ENCODE data around the gene ERN2.
A peak's percentile ranks its signal among the peaks of the same experiment; 100 is the strongest.

ERN2 gene

GRCh38 chr16:23682181-23682580 is 30.8 kb downstream of the ERN2 start:
- POLR2A ChIA-PET, result no interaction called here

GRCh38 chr16:23679986-23680336 is 33.1 kb downstream of the ERN2 start:
- DNase-seq (ENCODE audit: extremely low spot score), result no peak
- POLR2A ChIA-PET, result interaction anchor here (1.0 to 1.9 kb wide), 4 partner anchors 10 to 39 kb away, joined by 3 to 8 read pairs (median 6); partner anchors contain the start of genes DCTN5 and PALB2
- CTCF ChIA-PET, result interaction anchor here (1.2 kb wide), 1 partner anchor 20 kb away, joined by 3 read pairs; no protein-coding TSS in a partner anchor
- TF ChIP-seq ZNF384 (IDR thresholded peaks at IDR 0.05) (no peak), SP1 (IDR thresholded peaks at IDR 0.05) (no peak), ELF4 (IDR thresholded peaks at IDR 0.05) (no peak)

More at GRCh38 chr16:23682181-23682580, 30.8 kb downstream of the ERN2 start:
- CTCF ChIA-PET, result interaction anchor here (0.6 kb wide), 1 partner anchor 11 kb away, joined by 6 read pairs; no protein-coding TSS in a partner anchor
- TF ChIP-seq NFRKB (IDR thresholded peaks at IDR 0.05) (no peak), ELF4 (IDR thresholded peaks at IDR 0.05) (no peak), BHLHE40 (IDR thresholded peaks at IDR 0.05; ENCODE audit: borderline replicate concordance) (no peak)
- DNase-seq (ENCODE audit: extremely low spot score), result no peak

DNA sequence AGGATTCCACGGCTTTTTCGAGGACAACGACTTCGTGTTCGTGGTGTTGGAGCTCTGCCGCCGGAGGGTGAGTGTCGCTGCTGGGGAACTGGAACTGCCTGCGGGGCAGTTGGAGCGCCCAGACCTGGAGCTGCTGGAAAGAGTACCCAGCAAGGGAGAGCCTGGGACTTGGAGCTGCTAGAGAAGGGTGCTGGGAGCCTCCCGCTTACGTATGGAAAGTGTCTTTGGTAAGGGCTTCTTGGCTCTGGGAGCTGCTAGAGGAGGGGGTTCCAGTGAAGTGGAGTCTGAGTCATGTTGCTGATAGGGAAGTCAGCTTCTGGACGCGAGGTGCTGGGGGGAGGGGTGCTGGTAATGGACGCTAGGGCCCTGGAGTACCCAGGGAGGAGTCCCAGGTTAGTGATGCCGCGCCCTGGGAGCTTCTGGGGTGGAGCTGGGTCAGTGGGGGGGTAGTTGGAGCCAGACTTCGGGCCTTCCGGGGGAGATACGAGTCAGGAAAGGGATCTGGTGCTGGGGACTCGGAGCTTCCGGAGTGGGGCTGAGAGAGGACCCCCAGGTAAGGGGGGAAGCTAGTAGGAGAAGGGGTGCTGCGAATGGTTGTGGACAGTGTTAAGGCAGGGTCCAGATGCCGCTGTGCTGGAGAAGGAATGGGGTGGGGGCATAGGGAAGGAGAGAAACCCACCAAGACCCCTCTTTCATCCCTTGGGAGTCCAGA is 33.6 kb downstream of the ERN2 start:
- CTCF ChIA-PET, result interaction anchor here (1.0 to 1.3 kb wide), 4 partner anchors 9 to 53 kb away, joined by 3 to 4 read pairs (median 3); no protein-coding TSS in a partner anchor
- POLR2A ChIA-PET, result interaction anchor here (1.0 to 1.9 kb wide), 4 partner anchors 11 to 39 kb away, joined by 3 to 8 read pairs (median 6); partner anchors contain the start of genes DCTN5 and PALB2
- no peak for TF ChIP-seq BHLHE40 (IDR thresholded peaks at IDR 0.05; ENCODE audit: borderline replicate concordance)
- TF ChIP-seq, protein P1, sequence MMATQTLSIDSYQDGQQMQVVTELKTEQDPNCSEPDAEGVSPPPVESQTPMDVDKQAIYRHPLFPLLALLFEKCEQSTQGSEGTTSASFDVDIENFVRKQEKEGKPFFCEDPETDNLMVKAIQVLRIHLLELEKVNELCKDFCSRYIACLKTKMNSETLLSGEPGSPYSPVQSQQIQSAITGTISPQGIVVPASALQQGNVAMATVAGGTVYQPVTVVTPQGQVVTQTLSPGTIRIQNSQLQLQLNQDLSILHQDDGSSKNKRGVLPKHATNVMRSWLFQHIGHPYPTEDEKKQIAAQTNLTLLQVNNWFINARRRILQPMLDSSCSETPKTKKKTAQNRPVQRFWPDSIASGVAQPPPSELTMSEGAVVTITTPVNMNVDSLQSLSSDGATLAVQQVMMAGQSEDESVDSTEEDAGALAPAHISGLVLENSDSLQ (IDR thresholded peaks at IDR 0.05), result no peak
- DNase-seq (ENCODE audit: extremely low spot score), result peak; percentile 53

DNA sequence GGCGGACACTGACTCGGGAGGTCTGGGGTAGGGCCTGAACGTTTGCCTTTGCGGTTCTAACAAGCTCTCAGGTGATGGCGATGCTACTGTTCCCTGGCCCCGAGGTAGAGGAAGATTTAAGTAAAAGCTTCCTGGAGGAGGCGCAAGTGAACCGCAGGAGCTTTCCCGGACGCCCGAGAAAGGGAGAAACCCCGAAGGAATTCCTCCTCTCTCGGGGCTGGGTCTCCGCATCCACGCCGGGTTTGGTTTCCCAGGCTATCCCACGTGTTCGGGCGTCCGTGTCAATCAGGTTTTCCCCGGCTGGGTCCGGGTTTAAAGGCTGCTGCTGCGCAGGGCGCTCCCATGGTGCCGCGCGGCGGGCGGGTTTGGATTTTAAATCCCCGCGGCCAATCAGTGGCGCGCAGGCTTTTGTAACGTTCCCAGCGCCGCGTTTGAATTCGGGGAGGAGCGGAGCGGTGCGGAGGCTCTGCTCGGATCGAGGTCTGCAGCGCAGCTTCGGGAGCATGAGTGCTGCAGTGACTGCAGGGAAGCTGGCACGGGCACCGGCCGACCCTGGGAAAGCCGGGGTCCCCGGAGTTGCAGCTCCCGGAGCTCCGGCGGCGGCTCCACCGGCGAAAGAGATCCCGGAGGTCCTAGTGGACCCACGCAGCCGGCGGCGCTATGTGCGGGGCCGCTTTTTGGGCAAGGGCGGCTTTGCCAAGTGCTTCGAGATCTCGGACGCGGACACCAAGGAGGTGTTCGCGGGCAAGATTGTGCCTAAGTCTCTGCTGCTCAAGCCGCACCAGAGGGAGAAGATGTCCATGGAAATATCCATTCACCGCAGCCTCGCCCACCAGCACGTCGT is 34.4 kb downstream of the ERN2 start, which contains the start of gene PLK1:
PLK1 (plus strand) TSS at position 460 of the 844 bp plus-strand sequence; CDS start at position 504, 44 bp downstream.
- TF ChIP-seq, protein P1 (IDR thresholded peaks at IDR 0.05), result peak; percentile 95
- TF ChIP-seq L3MBTL2 (conservative IDR thresholded peaks at IDR 0.05) (peak; percentile 80), FOXM1 (IDR thresholded peaks at IDR 0.05; ENCODE audit: borderline replicate concordance) (peak; percentile 99), ARNT (IDR thresholded peaks at IDR 0.05) (no peak)
- ChIA-PET POLR2A (interaction anchor here (0.8 to 2.2 kb wide), 5 partner anchors 10 to 40 kb away, joined by 3 to 8 read pairs (median 7); partner anchors contain the start of genes DCTN5 and PALB2), CTCF (interaction anchor here (0.7 to 1.3 kb wide), 6 partner anchors 10 to 1305 kb away, joined by 3 to 4 read pairs (median 3); no protein-coding TSS in a partner anchor)
- peak; percentile 91 for DNase-seq (ENCODE audit: extremely low spot score)

GRCh38 chr16:23676924-23677480 is 36.0 kb downstream of the ERN2 start:
- no peak for TF ChIP-seq BHLHE40 (IDR thresholded peaks at IDR 0.05; ENCODE audit: borderline replicate concordance)
- no peak for TF ChIP-seq LEF1 (IDR thresholded peaks at IDR 0.05; ENCODE audit: borderline replicate concordance)
- no peak for TF ChIP-seq SUZ12 (IDR thresholded peaks at IDR 0.05)
- TF ChIP-seq NFRKB (IDR thresholded peaks at IDR 0.05), result no peak
- TF ChIP-seq ARNT (IDR thresholded peaks at IDR 0.05), result no peak
- TF ChIP-seq FOXA1 (IDR thresholded peaks at IDR 0.05), result no peak
- no peak for TF ChIP-seq HDGF (IDR thresholded peaks at IDR 0.05; ENCODE audit: borderline replicate concordance)
- TF ChIP-seq L3MBTL2 (conservative IDR thresholded peaks at IDR 0.05), result no peak
- no peak for TF ChIP-seq SP1 (IDR thresholded peaks at IDR 0.05)
- POLR2A ChIA-PET, result interaction anchor here (0.9 to 2.2 kb wide), 3 partner anchors 10 to 39 kb away, joined by 3 to 8 read pairs (median 3); partner anchors contain the start of genes DCTN5 and PALB2
- CTCF ChIA-PET, result interaction anchor here (0.7 to 1.3 kb wide), 2 partner anchors 80 to 861 kb away, joined by 3 to 6 read pairs; no protein-coding TSS in a partner anchor
- DNase-seq (ENCODE audit: extremely low spot score), result no peak

GRCh38 chr16:23673971-23674614 is 38.9 kb downstream of the ERN2 start:
- no peak for DNase-seq (ENCODE audit: extremely low spot score)
- no peak for TF ChIP-seq FOXA1 (IDR thresholded peaks at IDR 0.05)
- TF ChIP-seq LEF1 (IDR thresholded peaks at IDR 0.05; ENCODE audit: borderline replicate concordance), result no peak
- no peak for TF ChIP-seq CTBP1 (IDR thresholded peaks at IDR 0.05; ENCODE audit: borderline replicate concordance)
- no peak for TF ChIP-seq L3MBTL2 (conservative IDR thresholded peaks at IDR 0.05)
- TF ChIP-seq, protein P1 (IDR thresholded peaks at IDR 0.05), result no peak
- TF ChIP-seq SUZ12 (IDR thresholded peaks at IDR 0.05), result no peak
- TF ChIP-seq FOXM1 (IDR thresholded peaks at IDR 0.05; ENCODE audit: borderline replicate concordance), result no peak
- TF ChIP-seq ELF4 (IDR thresholded peaks at IDR 0.05), result no peak
- no peak for TF ChIP-seq SP1 (IDR thresholded peaks at IDR 0.05)
- TF ChIP-seq FOXK2 (IDR thresholded peaks at IDR 0.05), result no peak
- ChIA-PET POLR2A (no interaction called here), CTCF (no interaction called here)

All from HEK293T (cell line).